ENCODE data around the gene TMIE.

- TF ChIP-seq CTCF (IDR thresholded peaks at IDR 0.05; ENCODE audit: control extremely low read depth in 1 of 3, insufficient read depth in 1 of 3, low read depth in 1 of 3, low read length in 3 of 3) (peak in 2 of 3 experiments; percentile 19 to 30; a peak in 2 of 4 replicates), POLR2A (IDR thresholded peaks at IDR 0.05; ENCODE audit: control extremely low read depth in 1 of 2, low read depth in 2 of 2, low read length in 2 of 2) (no peak), RAD21 (IDR thresholded peaks at IDR 0.05 in 1 of 2, conservative IDR thresholded peaks at IDR 0.05 in 1 of 2; ENCODE audit: low read depth in 2 of 2, low read length in 2 of 2) (peak; percentile 39 to 40), POLR2AphosphoS5 (IDR thresholded peaks at IDR 0.05; ENCODE audit: low read depth, low read length) (no peak)
Observed at GRCh38 chr3:46685446-46685845, 15.7 kb upstream of the TMIE start.
